GM15510 (cell line): Measurements from ENCODE around the gene NFATC2IP.

Source experiments
- POLR2A ChIP-seq: IDR thresholded peaks from 3 replicates; pipeline ENCODE4 v1.6.1; 2011; ENCODE audit warnings: borderline replicate concordance; ENCODE audit not compliant: insufficient read length; ENCODE audit errors: extremely low read depth

Gene NFATC2IP

DNA sequence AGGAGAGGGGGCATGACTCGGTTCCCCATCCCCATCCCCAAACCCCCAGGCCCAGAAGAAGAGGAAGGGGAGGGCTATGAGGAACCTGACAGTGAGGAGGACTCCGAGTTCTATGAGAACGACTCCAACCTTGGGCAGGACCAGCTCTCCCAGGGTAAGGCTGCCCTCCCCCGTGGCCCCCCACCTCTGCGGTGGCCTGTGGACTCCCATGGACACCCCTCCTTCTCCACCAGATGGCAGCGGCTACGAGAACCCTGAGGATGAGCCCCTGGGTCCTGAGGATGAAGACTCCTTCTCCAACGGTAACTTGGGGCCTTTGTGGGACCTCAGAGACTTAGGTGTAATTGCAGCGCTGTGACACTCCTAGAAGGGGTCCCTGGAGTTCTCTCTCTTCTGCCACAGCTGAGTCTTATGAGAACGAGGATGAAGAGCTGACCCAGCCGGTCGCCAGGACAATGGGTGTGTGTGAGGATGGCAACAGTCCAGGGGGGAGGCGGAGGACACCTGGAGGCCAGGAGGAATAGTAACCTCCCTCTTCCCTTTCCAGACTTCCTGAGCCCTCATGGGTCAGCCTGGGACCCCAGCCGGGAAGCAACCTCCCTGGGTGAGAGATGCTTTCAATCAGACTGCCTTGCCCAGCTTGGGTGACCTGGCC, 13.4 kb upstream of the NFATC2IP start:
- no peak for TF ChIP-seq POLR2A

GRCh38 chr16:28938721-28939120, 12.0 kb upstream of the NFATC2IP start:
- no peak for TF ChIP-seq POLR2A

- TF ChIP-seq POLR2A: no peak
These were observed 7.5 kb upstream of the NFATC2IP start for GRCh38 chr16:28943281-28943680.

DNA sequence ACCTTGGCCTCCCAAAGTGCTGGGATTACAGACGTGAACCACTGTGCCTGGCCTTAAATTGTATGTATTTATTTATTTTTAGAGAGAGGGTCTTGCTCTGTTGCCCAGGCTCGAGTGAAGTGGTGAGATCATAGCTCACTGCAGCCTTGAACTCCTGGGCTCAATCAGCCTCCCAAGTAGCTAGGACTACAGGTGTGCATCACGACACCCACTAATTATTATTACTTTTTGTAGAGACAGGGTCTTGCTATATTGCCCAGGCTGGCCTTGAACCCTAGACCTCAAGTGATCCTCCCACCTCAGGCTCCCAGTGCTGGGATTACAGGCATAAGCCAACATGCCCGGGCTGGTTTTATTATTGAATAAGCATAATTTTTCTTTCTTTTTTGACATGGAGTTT, 4.1 kb upstream of the NFATC2IP start:
- no peak for TF ChIP-seq POLR2A

DNA sequence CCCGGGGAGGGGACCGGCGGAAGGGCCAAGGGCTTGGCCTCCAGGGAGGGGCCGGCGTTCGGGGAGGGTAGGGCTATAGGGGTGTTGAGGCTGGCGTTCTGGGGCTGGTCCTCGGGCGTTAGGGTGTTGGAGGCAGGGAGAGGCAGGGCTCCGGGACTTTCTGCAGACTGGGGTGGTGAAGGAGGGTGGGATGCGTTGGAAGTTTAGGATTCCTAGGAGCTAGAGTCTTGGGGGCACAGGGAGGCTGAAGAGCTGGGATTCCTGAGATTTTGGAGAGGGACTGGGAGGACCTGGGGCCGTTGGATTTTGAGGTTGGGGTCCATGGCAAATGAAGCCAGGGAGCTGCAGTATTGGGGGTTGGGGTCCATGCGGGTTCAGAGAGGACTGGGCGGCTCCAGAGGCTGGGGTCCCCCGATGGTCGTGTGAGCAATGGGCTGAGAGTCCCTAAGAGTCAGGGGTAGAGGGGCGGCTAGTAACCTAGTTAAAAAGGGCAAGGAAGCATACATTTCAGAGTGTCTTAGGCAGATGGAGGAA, 740 bp downstream of the NFATC2IP start:
- no peak for TF ChIP-seq POLR2A

- TF ChIP-seq POLR2A: no peak
These were observed 7.5 kb downstream of the NFATC2IP start for GRCh38 chr16:28958216-28958615.

DNA sequence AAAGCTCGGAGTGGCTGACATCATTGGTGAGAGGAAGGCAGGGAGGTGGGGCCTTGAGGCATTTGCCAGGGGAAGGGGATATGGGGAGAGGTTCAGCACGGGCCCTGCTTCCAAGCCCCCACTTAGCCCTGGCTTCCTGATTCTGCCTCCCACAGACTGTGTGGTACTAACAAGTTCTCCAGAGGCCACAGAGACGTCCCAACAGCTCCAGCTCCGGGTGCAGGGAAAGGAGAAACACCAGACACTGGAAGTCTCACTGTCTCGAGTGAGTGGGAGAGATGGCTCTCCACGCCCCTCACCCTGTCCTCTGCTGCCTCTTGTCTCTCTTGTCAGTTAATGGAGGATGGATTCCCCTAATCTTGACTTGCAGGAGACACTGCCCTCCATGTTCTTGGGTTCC, 8.1 kb downstream of the NFATC2IP start:
- no peak for TF ChIP-seq POLR2A

DNA sequence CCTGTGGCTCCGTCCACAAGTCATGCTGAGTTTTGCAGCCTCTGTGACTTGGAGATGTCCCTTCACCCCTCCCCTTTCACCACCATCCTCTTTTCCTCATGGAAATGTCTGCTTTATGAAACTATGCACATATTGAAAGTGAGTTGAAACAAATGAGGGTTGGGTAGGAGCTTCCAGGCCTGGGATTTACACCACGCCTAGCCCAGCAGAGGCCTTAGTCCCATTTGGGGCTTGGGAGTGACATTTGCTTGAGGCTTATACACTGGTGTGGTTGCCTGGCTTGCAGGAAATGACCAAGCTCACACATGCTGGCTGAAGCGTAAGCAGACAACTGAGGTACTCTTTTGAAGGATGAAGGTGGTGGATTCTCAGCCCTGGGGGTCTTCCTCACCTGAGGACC, 13.3 kb downstream of the NFATC2IP start:
- no peak for TF ChIP-seq POLR2A

DNA sequence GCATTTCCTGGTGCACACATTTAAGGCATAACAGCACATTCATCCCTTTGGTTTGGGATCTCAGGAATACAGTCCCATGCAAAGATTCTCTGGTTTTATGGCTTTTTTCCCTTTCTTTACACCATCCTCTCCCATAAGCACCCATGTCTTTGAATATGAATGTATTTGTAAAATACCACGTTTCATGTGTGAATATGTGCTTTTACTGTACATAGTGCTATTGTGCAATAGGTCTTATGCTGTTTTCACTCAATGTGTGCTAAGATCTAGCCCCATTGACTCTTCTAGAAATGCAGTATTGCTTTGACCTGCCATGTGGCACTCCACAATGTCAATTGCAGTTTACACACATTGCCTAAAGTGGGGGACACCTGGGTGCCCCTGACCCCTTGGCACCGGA, 13.8 kb downstream of the NFATC2IP start:
- TF ChIP-seq POLR2A: no peak

- TF ChIP-seq POLR2A: no peak
These were observed 16.4 kb downstream of the NFATC2IP start for GRCh38 chr16:28967156-28967555.

GRCh38 chr16:28974007-28974436, 23.3 kb downstream of the NFATC2IP start:
- no peak for TF ChIP-seq POLR2A

DNA sequence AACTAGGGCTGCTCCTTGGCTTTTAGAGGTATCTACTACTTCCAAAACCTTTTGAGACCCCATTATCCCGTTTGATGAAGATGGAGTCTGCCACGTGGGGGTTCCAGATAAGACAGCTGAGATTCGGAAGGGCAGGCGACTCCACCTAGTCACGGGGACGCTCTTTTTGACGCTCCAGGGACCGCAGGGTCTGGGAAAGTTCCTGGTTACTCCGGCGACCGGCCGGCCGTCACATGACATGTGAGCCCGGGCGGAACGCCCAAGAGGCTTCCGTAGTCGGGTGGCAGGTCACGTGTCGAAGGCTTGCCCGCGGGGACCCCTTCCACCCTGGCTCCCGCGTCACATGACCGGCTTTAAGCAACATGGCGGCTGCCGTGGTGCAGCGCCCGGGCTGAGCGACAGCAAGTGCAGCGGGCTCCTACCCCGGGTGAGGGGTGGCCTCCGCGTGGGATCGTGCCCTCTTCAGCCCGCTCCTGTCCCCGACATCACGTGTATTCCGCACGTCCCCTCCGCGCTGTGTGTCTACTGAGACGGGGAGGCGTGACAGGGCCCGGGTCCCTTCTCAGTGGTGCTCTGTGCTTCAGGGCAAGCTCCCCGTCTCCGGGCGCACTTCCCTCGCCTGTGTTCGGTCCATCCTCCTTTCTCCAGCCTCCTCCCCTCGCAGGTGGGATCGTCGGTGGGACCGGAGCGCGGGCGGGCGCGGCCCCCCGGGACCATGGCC, 23.9 kb downstream of the NFATC2IP start, which contains the start of gene SPNS1:
Gene SPNS1, plus strand, starts transcription at position 342 of the 721 bp plus-strand sequence. Its CDS starts 374 bp downstream, at position 716.
- TF ChIP-seq POLR2A: peak; percentile 71

- TF ChIP-seq POLR2A: no peak
These were observed 24.4 kb downstream of the NFATC2IP start for GRCh38 chr16:28975158-28975599.

DNA sequence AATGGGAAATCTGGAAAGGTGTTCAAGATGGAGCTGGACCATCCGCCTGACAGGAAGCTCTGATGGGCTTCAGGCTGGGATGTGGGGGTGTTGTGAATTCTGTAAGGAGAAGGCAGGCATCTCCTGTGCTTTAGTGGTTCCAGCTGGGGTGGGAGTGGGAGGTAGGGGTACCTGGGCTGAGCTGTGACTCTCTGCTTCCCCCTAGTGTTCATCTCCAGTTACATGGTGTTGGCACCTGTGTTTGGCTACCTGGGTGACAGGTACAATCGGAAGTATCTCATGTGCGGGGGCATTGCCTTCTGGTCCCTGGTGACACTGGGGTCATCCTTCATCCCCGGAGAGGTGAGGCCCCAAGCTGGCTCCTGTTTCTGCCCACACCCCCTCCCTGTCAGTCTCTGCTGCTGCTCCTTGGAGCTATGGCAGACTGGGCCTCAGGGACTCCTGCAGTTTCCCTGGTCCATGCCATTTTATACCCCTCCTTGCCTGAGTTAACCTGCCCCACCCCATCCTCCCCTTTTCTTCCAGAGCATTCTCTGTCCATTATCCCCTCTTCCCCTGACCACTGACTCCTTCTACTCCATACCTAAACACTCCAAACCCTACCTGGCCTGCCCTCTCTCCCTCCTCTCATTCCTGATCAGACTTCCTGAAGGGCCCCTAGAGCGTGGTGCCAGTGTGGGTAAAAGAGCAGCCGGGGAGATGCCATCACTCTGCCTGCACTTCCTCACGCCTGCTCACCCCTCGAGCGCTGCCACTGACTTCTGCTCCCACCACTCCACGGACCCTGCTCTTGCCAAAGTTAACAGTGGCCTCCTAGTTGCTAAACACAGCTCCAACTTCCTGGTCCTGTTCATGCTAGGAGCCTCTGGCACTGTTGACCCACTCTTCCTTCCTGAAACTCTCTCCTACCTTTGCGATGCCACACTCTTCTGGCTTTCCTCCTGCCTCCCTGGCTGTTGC, 27.2 kb downstream of the NFATC2IP start:
- TF ChIP-seq POLR2A: no peak

DNA sequence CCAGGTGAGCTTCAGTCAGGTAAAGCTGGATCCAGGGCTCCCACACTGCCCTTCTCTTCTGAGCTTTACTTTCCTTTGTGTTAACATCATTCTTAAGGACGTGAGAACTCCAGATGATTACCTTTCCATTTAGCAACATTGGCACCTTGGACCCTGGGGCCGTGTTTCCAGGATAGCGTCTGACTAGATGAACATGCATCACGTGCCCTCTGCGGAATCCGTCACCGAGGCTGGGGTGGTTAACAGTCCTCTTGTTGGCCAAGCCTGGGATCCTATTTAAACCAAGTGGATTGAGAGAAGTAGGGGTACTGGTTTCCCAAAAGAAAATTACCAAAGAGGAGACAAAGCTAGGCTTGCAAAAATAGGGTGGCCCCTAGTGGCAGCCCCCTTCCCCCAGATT, 30.2 kb downstream of the NFATC2IP start:
- TF ChIP-seq POLR2A: no peak
